HG02840 (cell line): ENCODE results near the gene PRELID3B.

Experiments used
- ATAC-seq: cut with Tn5 transposase; IDR thresholded peaks from one replicate; pipeline ENCODE4 v1.9.1; 2021; ENCODE audit warnings: mild to moderate bottlenecking, moderate library complexity, moderate number of reproducible peaks; ENCODE audit not compliant: unreplicated experiment, low FRiP score

Gene PRELID3B

GRCh38 chr20:59042151-59042795 is at the start of gene PRELID3B:
Gene PRELID3B, minus strand, starts transcription at chr20:59042786. Its CDS starts 56 bp downstream, at chr20:59042730.
- peak; percentile 41 for ATAC-seq

- ATAC-seq, result no peak
These were observed 45.3 kb upstream of the PRELID3B start for GRCh38 chr20:59087829-59088433.

DNA sequence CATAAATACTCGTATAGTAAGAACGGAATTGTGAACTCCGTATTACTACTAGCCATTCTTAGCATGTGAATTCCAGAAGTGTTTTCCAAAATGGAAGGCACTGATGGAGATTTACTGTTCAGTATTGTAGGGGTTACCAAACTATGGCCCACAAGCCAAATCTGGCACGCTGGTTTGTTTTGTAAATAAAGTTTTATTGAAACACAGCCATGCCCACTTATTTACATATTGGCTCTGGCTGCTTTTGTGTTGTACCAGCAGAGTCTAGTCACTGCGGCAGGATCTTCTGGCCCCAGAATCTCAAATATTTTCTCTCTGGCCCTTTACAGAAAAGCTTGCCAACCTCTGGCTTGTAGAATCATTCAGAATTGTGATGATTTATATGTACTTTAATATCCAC is 44.3 kb upstream of the PRELID3B start:
- ATAC-seq, result no peak

GRCh38 chr20:59084041-59084850 is 41.7 kb upstream of the PRELID3B start:
- no peak for ATAC-seq

GRCh38 chr20:59082981-59083380 is 40.4 kb upstream of the PRELID3B start:
- no peak for ATAC-seq

- no peak for ATAC-seq
These were observed 39.6 kb upstream of the PRELID3B start for GRCh38 chr20:59082077-59082740.

DNA sequence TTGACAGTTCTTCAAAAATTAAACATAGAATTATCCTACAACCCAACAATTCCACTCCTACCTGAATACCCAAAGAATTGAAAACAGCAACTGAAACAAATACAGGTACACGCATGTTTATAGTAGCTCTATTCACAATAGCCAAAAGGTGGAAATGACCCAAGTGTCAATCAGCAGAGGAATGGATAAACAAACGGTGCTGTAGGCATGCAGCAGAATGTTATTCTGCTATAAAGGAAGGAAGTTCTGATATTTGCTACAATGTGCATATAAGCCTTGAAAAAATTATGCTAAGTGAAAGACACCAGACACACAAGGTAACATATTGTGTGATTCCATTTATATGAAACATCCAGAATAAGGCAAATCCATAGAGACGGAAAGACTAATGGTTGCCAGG is 38.5 kb upstream of the PRELID3B start:
- no peak for ATAC-seq

GRCh38 chr20:59078231-59078630 is 35.6 kb upstream of the PRELID3B start:
- no peak for ATAC-seq

- no peak for ATAC-seq
These were observed 35.1 kb upstream of the PRELID3B start for GRCh38 chr20:59077705-59078104.

GRCh38 chr20:59075934-59076508 is 33.4 kb upstream of the PRELID3B start:
- no peak for ATAC-seq

- no peak for ATAC-seq
These were observed 31.9 kb upstream of the PRELID3B start for GRCh38 chr20:59074456-59074855.

DNA sequence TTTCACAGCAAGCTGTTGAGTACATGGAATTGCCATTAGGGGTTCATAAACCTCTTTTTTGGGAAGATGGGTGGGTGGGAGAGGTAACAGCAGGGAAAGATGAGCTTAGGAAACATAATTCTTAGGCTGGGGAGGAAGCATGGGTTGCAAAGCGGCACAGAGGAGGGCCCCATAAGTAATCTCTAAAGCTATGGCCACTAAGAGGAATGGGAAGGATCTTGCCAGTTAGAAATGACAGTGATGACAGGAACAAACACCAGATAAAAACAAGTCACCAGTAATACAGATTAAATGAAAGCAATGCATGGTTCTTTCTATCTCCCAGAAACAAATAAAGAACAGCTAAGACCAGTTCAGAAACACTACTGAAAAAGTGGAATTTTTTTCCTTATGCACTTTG is 31.0 kb upstream of the PRELID3B start:
- no peak for ATAC-seq

DNA sequence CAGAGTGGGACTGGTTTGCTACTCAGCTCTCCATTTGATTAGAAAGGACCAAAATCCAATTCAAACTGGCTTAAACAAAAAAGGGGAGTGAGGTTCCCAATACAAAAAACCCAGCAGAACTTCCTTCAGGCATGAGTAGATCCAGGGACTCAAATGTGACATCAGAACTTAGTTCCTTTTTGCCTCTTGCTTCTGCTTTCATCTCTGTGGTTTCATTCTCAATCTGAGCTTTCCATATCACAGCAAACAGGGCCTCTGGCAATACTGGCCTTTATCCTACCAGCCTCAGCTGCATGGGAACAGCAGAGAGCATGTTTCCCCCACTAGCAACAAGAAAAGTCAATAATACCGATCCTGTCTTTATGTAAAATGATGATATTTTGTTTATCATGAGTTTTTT is 28.6 kb upstream of the PRELID3B start:
- ATAC-seq, result no peak

GRCh38 chr20:59069026-59069425 is 26.4 kb upstream of the PRELID3B start:
- ATAC-seq, result no peak

DNA sequence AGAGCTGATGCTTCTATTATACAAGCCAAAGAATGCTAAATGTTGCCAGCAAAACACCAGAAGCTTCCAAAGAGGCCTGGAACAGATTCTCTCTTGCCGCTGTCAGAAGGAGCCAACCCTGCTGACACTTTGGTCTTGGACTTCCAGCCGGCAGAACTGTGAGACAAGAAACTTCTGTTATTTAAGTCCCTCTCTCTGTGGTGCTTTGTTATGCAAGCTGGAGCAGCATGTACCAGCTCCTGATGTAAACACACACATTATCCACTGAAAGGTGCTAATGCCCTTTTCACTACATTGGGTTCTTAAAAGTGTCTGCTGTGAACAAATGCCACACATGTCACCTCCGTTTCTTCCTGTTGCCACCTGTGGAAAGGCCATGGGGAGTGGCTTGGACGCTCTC is 25.9 kb upstream of the PRELID3B start:
- no peak for ATAC-seq

- ATAC-seq, result no peak
These were observed 21.7 kb upstream of the PRELID3B start for GRCh38 chr20:59064214-59064722.

DNA sequence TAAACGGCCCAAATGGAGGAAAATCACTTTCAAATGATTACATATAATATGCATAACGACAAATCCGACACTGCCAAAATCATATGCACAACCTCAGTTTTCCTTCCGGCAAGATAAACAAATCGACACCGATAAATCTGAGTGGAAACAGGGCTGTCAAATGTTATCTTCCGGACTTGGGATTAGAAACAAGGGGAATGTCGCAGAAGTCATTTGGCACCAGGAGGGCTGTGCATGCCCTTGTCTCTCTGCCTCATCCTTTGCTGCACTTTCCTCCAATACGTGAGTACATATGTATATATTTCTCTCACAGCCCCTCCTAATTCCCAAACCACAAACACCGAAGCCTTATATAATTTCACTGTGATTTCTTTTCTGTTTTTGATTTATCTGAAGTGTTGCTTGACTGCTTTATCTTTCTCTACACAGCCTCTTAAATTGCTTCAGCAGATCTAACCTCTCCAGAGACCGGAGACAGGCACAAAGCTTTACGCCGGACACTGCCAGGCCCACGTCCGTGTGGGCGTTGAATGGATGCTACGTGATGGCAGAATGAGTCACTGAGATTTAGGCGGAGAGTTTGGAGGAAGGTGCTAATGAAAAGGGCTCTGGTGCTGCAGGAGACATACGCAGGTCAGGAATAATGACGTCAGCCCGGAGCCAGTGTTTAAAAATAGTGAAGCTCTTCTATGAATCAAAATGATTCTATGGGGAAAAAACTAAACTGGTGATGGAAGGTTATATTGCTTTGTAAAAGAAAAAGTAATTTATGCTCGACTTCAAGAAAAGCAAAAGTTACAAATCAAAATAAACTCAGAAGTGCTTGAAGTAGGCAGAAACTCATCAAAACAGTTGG is 21.0 kb upstream of the PRELID3B start:
- no peak for ATAC-seq

DNA sequence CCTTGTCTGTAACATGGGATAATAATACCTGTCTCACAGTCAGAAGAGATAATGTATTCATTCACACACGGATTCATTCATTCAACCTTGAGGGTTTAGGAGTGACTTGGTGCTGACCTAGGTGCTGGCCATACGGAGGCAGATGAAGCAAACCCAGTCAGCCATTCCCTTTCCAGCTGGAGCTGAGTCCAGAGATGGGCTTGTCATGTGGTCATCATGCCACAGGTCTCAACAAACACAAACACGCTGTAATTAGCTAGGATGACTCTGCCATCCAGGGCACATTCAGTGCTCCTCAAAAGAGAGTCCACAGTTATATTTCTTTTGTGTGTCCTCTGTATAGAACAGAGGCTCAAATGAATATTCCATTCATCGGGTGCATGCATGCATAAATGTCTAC is 19.5 kb upstream of the PRELID3B start:
- no peak for ATAC-seq

GRCh38 chr20:59055302-59055701 is 12.7 kb upstream of the PRELID3B start:
- ATAC-seq, result no peak
